ENCODE measurements around the gene MMS19. TPM values are rescaled to one million over a fixed set of nuclear protein-coding genes. Genes with fewer than 3 reads are reported as not detected.

The MMS19 gene
- total and polyA plus RNA-seq, 10 donors = 53.5 to 101 (median 60.6) TPM

DNA sequence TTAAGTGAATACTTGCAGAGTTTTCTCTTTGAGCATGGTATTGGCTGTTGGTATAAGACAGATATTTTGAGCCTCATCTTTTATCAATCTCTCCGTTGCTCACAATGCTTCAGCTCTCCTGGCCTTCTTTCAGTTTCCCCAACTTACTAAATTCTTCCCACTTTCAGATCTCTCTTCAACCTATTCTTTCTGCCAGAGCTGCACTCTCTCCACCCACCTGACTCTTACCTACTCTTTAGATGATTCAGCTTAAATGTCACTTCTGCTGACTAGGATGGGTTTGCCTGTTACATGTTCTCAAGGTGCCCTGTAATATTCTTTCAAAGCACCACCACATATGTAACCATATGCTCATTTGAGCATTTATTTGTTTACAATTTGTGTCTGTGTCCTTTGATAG, 54.0 kb downstream of the MMS19 start:
- H3K27ac ChIP-seq = no peak overlapping the region
- 64 to 88% (median 78%) methylated on average over 1 of the region's 1 CpG for WGBS, 5 donors
- no peaks in the 10 kb centered on the region for H3K27me3 ChIP-seq (replicated peaks in 1 of 7)
- no peak for TF ChIP-seq POLR2AphosphoS5 (IDR thresholded peaks at IDR 0.05)
- TF ChIP-seq, protein P1, sequence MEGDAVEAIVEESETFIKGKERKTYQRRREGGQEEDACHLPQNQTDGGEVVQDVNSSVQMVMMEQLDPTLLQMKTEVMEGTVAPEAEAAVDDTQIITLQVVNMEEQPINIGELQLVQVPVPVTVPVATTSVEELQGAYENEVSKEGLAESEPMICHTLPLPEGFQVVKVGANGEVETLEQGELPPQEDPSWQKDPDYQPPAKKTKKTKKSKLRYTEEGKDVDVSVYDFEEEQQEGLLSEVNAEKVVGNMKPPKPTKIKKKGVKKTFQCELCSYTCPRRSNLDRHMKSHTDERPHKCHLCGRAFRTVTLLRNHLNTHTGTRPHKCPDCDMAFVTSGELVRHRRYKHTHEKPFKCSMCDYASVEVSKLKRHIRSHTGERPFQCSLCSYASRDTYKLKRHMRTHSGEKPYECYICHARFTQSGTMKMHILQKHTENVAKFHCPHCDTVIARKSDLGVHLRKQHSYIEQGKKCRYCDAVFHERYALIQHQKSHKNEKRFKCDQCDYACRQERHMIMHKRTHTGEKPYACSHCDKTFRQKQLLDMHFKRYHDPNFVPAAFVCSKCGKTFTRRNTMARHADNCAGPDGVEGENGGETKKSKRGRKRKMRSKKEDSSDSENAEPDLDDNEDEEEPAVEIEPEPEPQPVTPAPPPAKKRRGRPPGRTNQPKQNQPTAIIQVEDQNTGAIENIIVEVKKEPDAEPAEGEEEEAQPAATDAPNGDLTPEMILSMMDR (IDR thresholded peaks at IDR 0.05 in 8 of 11, conservative IDR thresholded peaks at IDR 0.05 in 3 of 11) = no peak
- TF ChIP-seq POLR2A (IDR thresholded peaks at IDR 0.05) = no peak
- peak overlapping the region in 1 of 8 donors; percentile 94 for H3K4me3 ChIP-seq
- H3K36me3 ChIP-seq = peaks cover 3 to 49% (median 32%) of the 10 kb centered on the region in 6 donors
- intact Hi-C loops (cut with DNase I; ENCODE audit: low total_unique reads) = no loop called here
- no peaks in the 10 kb centered on the region for H3K9me3 ChIP-seq
- peaks cover 19 to 64% (median 39%) of the 10 kb centered on the region in 6 donors for H3K4me1 ChIP-seq
- DNase-seq = no peak

DNA sequence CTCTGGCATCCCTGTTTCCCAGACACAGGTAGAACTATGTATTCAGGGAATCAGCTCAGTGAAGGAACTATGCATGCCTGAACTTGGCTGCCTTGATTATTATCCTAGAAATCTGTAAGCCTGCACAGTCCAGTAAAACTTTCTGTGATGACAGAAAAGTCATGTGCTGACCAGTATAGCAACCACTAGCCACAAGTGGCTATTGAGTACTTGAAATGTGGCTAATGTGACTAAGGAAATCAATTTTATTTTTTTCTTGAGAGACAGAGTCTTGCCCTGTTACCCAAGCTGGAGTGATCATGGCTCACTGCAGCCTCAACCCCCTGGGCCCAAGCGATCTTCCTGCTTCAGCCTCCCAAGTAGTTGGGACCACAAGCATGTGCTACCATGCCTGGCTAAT, 55.9 kb downstream of the MMS19 start:
- no peaks in the 10 kb centered on the region for H3K27me3 ChIP-seq (replicated peaks in 1 of 7)
- H3K36me3 ChIP-seq = peaks cover 6 to 68% (median 51%) of the 10 kb centered on the region in 6 donors
- no peak overlapping the region for H3K27ac ChIP-seq
- 93 to 100% (median 100%) methylated on average over 1 of the region's 1 CpG for WGBS, 5 donors
- intact Hi-C loops (cut with DNase I; ENCODE audit: low total_unique reads) = no loop called here
- H3K4me1 ChIP-seq = peaks cover 18 to 44% (median 26%) of the 10 kb centered on the region in 6 donors
- DNase-seq = no peak
- H3K4me3 ChIP-seq = no peak overlapping the region
- H3K9me3 ChIP-seq = no peaks in the 10 kb centered on the region
- TF ChIP-seq, protein P1 (IDR thresholded peaks at IDR 0.05 in 8 of 11, conservative IDR thresholded peaks at IDR 0.05 in 3 of 11) = no peak
- TF ChIP-seq POLR2A (IDR thresholded peaks at IDR 0.05) = no peak
- TF ChIP-seq POLR2AphosphoS5 (IDR thresholded peaks at IDR 0.05) = no peak

DNA sequence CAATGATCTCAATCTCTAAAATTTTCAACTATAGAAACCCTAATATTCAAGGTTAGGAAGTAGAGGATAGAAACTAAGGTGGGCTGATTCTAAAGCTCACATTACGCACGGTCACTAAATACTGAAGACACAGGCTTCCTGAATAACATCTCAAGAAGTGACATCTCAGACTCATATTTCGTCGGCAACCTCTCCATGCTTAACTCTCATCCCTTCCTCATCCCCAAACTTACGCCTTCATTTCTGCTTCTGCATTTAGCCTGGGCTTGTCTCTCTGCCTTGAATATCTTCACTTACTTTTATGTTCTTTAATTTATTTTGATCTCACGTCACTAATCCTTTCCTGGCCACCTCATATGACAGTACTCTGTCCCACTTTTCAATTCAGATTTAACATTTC, 63.0 kb downstream of the MMS19 start:
- no peak for DNase-seq
- 87 to 94% (median 91%) methylated on average over 6 of the region's 6 CpGs for WGBS, 5 donors
- no peak overlapping the region for H3K4me3 ChIP-seq
- H3K27ac ChIP-seq = no peak overlapping the region
- H3K27me3 ChIP-seq (replicated peaks in 1 of 7) = no peaks in the 10 kb centered on the region
- no peaks in the 10 kb centered on the region for H3K9me3 ChIP-seq
- no peak for TF ChIP-seq POLR2AphosphoS5 (IDR thresholded peaks at IDR 0.05)
- no peak for TF ChIP-seq POLR2A (IDR thresholded peaks at IDR 0.05)
- TF ChIP-seq, protein P1 (IDR thresholded peaks at IDR 0.05 in 8 of 11, conservative IDR thresholded peaks at IDR 0.05 in 3 of 11) = no peak
- H3K4me1 ChIP-seq = no peaks in the 10 kb centered on the region
- intact Hi-C loops (cut with DNase I; ENCODE audit: low total_unique reads) = no loop called here
- H3K36me3 ChIP-seq = peaks cover 6 to 97% (median 88%) of the 10 kb centered on the region in 6 donors

DNA sequence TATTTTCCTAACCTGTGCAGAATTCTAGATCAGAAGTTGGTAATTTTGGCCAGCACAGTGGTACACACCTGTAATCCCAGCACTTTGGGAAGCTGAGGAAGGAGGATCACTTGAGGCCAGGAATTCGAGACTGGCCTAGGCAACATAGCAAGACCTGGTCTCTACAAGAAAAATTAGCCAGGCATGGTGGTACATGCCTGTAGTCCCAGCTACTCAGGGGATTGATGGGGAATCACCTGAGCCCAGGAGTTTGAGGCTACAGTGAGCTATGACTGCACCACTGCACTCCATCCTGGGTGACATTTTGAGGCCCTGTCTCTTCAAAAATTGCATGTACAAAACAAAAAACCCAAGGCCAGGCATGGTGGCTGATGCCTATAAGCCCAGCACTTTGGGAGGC, 63.7 kb downstream of the MMS19 start:
- Histone ChIP-seq H3K36me3 (peaks cover 6 to 97% (median 86%) of the 10 kb centered on the region in 6 donors), H3K4me1 (peaks cover 0 to 6% (median under 1%) of the 10 kb centered on the region in 6 donors), H3K9me3 (no peaks in the 10 kb centered on the region), H3K27ac (no peak overlapping the region), H3K4me3 (no peak overlapping the region), H3K27me3 (replicated peaks in 1 of 7) (no peaks in the 10 kb centered on the region)
- TF ChIP-seq, protein P1 (IDR thresholded peaks at IDR 0.05 in 8 of 11, conservative IDR thresholded peaks at IDR 0.05 in 3 of 11) = no peak
- TF ChIP-seq POLR2A (IDR thresholded peaks at IDR 0.05) (no peak), POLR2AphosphoS5 (IDR thresholded peaks at IDR 0.05) (no peak)
- WGBS, 5 donors = 92 to 100% (median 94%) methylated on average over 1 of the region's 1 CpG
- intact Hi-C loops (cut with DNase I; ENCODE audit: low total_unique reads) = no loop called here
- no peak for DNase-seq
